ENCODE measurements around the gene HMGXB3.
"Not testable (repeated sequence)": the region's sequence is repeated elsewhere in the genome, so short reads cannot be mapped to it uniquely, and the experiment has no call there.

The HMGXB3 gene

GRCh38 chr5:150068472-150068871 lies 67.9 kb downstream of the HMGXB3 start:
- DNase-seq (ENCODE audit: low spot score) = no peak

- DNase-seq (ENCODE audit: low spot score) = no peak
These were observed 68.6 kb downstream of the HMGXB3 start for GRCh38 chr5:150068961-150069645.

- DNase-seq (ENCODE audit: low spot score) = no peak
These were observed 69.4 kb downstream of the HMGXB3 start for GRCh38 chr5:150069672-150070627.

GRCh38 chr5:150070821-150071220 lies 70.3 kb downstream of the HMGXB3 start:
- DNase-seq (ENCODE audit: low spot score) = no peak

DNA sequence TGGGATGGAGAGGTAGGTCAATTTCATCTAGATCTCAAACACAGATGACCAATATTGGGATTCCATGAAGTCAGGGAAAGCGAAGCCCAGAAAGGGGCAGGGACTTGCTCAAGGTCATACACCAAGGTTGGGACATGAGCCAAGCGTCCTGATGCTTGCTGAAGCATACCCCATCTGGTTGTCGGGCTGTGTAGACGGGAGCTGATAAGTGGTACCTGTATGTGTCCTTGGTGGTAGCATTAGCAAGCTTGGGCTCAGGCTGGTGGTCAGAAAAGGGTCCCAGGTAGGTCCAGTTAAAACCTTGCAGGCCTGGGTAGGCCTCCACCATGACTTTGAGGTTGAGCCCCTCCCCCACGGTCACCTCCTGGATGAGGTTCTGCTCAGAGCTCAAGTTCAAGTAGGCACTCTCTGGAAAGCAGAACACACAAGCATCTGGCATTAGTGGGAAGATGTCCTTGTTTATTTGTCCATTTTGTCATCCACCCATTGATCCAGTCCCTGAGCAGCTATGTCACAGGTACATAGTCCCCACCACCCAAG lies 72.6 kb downstream of the HMGXB3 start:
- DNase-seq (ENCODE audit: low spot score) = no peak

GRCh38 chr5:150073677-150074076 lies 73.1 kb downstream of the HMGXB3 start:
- DNase-seq (ENCODE audit: low spot score) = no peak

DNA sequence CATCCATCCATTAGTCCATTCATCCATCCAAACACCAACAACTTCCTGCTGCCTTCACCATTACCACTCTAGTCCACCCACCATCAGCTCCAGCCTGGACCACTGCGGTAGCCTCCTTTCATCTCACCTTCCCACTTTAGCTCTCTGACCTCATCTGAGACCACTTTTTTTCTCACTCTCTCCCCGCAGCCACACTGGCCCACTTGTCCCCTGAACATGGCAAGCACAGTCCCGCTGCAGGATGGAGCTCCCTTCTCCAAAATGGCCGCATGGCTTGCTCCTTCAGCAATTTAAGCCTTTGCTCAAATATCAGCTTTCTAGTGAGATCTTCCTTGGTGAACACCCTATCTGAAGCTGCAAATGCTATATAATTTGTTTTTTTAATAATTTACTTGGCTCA lies 74.7 kb downstream of the HMGXB3 start:
- DNase-seq (ENCODE audit: low spot score) = no peak

DNA sequence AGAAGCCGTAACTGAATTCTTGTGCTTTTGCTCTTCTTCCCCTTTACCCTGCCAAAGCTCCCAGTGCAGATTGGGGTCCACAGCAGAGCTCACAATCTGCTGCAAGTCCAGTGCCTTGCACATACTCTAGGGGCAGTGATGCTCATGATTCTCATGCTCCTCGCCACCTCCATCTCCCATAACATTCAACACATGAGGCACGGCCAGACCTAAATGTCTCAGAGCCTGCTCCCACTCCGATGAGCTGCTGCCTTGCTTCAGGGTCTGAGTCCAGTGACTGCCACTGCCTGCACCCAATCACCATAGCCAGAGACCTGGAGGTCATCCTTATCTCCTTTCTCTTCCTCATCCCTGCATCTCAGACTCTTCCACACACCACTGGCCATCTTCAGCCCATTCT lies 75.3 kb downstream of the HMGXB3 start:
- no peak for DNase-seq (ENCODE audit: low spot score)

- no peak for DNase-seq (ENCODE audit: low spot score)
These were observed 76.5 kb downstream of the HMGXB3 start for GRCh38 chr5:150077060-150077459.

- no peak for DNase-seq (ENCODE audit: low spot score)
These were observed 77.7 kb downstream of the HMGXB3 start for GRCh38 chr5:150077996-150078801.

DNA sequence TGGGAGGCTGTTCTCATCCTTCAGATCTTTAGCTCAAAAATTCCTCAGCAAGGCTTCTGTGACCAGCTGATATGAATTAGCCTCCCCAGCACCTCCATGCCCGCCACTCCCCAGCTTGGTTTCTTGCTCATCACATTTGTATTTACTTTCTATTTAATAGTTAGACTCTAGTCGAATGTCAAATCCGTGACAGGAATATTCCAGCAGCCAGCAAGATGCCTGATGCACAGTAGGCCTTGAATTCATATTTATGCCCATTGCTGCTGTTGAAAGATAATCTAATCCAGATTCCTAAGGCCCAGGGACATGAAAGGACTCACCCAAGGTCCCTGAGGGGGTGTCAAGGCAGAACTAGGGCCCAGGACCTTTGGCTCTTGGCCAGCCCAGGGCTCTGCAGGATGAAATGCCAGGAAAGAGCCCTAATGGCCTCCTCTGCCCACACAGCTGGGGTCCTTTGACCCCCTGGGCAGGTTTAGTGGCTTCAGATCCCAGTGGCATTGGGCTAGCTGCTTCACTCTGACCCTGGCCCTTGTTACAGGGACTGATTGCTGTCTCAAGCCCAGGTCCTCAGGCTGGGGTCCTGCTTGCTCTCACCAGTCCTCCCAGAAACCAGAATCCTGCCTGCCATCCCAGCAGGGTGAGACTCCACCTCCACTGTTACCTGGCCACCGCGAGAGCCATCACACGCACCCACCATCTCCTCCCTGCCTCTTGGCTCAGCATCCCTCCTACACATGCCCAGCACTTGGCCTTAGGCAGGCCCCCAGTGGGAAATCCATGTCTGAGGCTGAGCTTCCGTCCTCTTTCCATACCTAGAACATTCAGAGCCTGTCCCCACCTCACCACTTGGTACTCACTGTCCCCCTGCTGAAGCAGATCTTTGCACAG lies 78.5 kb downstream of the HMGXB3 start:
- DNase-seq (ENCODE audit: low spot score) = no peak

GRCh38 chr5:150079909-150080461 lies 79.4 kb downstream of the HMGXB3 start:
- no peak for DNase-seq (ENCODE audit: low spot score)

DNA sequence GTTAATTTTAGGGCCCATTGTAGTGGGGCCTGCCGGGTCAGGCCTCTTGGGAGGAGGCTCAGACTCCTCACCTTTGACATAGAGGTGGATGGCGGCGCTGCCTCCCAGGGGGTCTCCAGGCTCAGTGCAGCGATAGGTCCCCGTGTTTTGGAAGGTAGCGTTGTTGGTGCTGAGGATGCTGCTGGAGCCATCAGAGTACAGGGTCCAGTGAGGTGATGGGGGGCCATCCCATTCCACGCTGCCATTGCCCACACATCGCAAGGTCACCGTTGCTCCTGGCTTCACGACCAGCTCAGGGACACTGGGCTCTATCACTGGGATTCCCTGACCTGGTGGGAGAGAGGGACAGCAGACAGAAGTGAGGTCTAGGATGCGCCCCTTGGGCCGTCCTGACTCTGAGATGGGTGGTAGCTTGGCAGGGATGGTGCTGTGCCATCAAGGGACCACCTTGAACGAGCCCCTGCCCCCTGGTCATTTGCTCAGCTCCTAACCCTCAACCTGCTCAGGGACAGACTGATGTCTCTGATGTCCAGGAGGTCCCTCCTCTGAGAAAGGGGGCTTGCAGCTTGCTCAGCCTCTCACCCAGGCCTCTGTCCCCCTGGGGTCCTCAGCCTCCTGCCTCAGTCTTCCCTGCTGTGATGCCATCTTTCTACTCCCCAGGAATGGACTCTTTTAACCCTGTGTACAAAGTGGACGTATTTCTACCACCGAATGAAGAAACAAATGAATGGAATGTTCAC lies 80.3 kb downstream of the HMGXB3 start:
- no peak for DNase-seq (ENCODE audit: low spot score)

DNA sequence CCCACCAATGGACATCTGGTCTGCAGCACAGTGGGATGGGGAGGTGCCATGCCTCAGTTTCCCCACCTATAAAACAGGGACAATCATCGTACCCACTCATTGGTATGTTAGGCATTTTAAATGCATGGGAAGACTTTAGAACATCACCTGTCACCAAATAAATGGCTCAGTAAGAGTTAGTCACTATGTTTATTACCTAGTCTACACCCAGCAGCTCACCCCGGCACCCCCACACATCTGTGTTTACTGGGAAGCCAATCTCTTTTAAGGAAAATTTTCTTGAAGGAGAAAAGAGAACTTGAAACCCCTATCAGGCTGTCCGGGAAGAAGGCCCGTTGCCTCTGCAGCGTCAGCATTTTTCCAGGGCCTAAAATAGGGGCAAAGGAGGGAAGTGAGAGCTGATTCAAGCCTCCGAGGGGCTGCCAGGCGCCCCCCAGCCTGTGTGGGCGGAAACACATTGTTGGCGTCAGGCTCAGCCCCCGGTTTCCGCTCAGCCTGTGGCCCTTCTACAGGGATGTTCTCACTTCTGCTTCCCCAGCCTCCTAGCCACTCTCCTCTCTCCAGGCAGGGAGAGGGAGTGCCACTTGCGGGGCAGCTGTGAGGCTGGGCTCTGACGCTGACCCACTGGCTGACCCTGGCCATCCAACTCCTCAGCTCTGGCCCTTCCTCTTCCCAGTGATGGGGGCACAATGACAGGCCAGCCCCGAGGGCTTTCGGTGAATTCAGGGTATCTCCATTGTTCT lies 81.2 kb downstream of the HMGXB3 start:
- DNase-seq (ENCODE audit: low spot score) = no peak

GRCh38 chr5:150082374-150082773 lies 81.8 kb downstream of the HMGXB3 start:
- DNase-seq (ENCODE audit: low spot score) = no peak

DNA sequence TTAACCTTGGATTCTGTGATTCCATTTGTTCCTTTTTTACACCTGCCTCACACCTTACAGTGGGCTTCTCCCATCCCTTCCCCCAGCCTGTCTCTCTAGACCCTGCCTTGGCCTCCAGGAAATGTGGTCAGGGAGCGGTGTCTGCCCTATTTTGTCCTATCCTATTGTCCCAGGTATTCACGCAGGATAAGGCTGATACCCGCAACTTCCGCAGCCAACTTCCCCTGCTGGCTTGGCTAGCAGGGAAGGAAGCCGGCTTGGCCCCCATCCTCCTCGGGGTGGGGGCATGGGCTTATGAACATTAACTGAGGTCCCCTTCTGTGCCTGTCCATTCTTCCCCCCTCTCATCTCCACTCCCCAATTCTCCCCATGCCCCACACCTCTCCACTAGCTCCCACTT lies 82.3 kb downstream of the HMGXB3 start:
- no peak for DNase-seq (ENCODE audit: low spot score)

GRCh38 chr5:150084754-150085153 lies 84.2 kb downstream of the HMGXB3 start:
- DNase-seq (ENCODE audit: low spot score) = not testable (repeated sequence)

DNA sequence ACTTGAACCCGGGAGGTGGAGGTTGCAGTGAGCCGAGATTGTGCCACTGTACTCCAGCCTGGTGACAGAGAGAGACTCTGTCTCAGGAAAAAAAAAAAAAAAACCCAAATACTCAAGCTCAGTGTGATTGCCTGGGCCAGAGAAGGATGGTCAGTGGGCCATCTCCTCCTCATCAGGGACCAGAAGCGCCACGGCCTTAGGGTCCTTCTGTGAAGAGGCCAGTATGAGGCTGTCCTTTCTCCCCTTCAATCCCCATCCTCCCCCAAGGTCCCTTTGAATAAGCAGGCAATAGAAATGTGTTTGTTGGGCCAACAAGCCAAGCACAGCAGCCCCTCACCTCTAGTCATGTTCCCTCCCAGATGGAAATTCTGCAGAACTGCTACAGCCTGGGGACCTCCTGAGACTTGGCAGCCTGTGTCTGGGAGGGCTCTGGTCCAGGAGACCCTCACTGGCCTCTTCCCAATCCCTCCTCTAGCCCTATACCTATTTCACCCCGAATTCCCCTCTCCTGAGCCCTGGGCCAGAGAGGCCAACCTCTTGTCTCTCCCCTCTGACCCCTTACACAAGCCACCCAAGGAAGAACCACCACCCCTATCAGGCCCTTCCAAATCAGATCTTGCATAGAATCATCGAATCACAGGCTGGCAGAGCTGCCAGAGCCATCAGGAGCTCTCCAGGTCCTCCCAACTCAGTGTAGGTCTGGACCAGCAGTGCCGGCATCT lies 84.8 kb downstream of the HMGXB3 start:
- no peak for DNase-seq (ENCODE audit: low spot score)

Measured in activated CD4-positive, alpha-beta T cell treated with anti-CD3 and anti-CD28 coated beads, Interleukin-2, Interleukin-4, amounts not matched to agents 100 ng/mL and 50 ng/mL, durations not matched to agents 16 hours and 8 hours (primary cell).